Astrocyte of the spinal cord (primary cell): Measurements from ENCODE around the gene BTBD9.

Experiments used
- DNase-seq: peaks from one replicate; pipeline ENCODE4 v3.0.0; 2011; ENCODE audit warnings: low read depth, low spot score
- H3K4me3 ChIP-seq: 2 replicates; pipeline ENCODE4 v1.5.1; 2011; ENCODE audit warnings: low read depth, mild to moderate bottlenecking, low read length, moderate library complexity
- in situ Hi-C: cut with HindIII; loops from 2 replicates; pipeline ENCODE4 v1.10.0; 2017; ENCODE audit warnings: low sequenced_read_pairs
- TF ChIP-seq, protein P1 (sequence below): IDR thresholded peaks from 2 replicates; pipeline ENCODE4 v1.5.1; 2012; ENCODE audit warnings: low read depth, mild to moderate bottlenecking, low read length, inconsistent platforms

The BTBD9 gene

DNA sequence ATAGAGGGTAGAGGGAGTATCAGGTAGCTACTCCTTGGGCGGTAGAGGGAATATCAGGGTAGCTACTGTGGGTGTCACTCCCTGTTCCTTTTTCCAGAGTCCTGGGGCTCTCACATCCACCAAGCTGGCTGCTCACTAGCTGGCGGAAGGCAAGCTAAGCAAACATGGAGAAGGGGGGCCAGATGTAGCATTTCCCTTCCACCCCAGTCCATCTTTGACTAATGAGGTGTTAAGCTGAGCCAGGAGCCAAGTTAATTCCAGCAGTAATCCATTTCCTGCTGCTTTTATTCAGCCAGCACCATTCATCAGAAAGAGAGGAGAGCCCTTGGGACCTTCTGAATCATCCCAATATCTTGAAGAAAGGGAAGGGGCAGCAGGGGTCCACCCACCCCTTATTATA lies 490.2 kb downstream of the BTBD9 start:
- TF ChIP-seq, protein P1, sequence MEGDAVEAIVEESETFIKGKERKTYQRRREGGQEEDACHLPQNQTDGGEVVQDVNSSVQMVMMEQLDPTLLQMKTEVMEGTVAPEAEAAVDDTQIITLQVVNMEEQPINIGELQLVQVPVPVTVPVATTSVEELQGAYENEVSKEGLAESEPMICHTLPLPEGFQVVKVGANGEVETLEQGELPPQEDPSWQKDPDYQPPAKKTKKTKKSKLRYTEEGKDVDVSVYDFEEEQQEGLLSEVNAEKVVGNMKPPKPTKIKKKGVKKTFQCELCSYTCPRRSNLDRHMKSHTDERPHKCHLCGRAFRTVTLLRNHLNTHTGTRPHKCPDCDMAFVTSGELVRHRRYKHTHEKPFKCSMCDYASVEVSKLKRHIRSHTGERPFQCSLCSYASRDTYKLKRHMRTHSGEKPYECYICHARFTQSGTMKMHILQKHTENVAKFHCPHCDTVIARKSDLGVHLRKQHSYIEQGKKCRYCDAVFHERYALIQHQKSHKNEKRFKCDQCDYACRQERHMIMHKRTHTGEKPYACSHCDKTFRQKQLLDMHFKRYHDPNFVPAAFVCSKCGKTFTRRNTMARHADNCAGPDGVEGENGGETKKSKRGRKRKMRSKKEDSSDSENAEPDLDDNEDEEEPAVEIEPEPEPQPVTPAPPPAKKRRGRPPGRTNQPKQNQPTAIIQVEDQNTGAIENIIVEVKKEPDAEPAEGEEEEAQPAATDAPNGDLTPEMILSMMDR, result no peak
- in situ Hi-C loops, result no loop called here
- no peak overlapping the region for H3K4me3 ChIP-seq
- DNase-seq, result no peak

DNA sequence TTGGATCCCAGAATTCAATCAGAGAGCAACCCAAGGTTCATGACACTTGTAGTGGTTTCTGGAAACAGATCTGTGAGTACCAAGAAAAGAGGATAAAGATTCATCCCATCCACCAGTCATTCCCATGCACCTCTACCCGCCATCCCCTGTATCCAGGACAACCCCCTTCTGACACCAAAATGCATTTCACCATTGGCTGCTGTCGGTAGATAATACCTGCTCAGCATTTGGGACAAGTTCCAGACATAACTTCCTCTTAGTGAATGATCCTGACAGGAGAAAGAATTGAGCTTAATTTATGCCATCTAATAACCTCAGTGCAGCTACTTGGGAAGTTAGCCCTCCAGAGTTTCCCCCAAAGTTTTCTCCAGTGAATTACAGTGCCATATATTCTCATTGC lies 491.1 kb downstream of the BTBD9 start:
- no peak overlapping the region for H3K4me3 ChIP-seq
- DNase-seq, result no peak
- in situ Hi-C loops, result no loop called here
- TF ChIP-seq, protein P1, result no peak

DNA sequence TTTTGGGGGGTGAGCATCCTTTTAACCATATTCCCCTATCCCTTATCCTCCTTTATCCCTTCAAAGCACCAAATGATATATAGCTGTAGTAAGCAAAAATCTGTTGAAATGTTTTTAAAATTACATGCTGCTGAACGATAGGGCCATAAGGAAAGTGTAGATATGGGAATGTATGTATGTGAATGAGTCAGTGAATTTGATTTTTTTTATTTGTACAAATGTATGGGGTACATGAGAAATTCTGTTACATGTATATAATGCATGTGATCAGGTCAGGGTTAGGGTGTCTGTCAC lies 493.0 kb downstream of the BTBD9 start:
- DNase-seq, result no peak
- H3K4me3 ChIP-seq, result no peak overlapping the region
- TF ChIP-seq, protein P1, result no peak
- in situ Hi-C loops, result no loop called here

DNA sequence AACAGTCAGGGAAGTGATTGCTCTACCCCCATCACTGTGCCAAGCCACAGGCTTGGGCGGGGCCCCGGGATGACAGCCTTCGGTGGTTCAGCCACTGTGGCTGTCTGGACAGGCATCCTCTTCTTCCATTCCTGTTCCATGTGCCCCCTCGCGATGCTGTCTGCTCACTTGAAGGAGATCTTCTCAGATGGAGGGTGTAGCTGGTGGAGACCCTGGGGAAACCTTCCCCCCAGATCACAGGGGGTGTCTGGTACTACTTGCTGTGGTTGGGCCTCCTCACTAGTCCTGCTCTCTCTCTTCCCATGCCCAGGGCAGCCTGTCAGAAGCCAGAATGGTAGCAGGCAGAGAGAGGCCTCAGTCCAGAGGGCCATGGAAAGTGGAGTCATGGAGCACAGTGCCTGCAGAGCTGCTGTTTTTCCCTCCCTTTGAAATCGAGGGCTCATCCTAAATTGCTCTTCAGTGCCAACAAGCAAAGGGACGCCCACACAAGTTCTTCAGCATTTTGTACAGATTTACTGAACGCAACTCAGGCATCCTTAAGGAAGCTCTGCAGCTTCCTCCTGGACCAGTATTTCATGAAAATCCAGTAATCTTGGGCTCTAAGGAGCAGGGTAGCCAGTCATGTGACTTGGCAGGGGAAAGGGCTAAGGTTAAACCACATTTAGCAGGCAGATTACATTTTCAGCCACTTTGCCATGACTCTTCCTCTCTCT lies 493.6 kb downstream of the BTBD9 start:
- in situ Hi-C loops, result no loop called here
- no peak overlapping the region for H3K4me3 ChIP-seq
- DNase-seq, result no peak
- TF ChIP-seq, protein P1, result no peak

DNA sequence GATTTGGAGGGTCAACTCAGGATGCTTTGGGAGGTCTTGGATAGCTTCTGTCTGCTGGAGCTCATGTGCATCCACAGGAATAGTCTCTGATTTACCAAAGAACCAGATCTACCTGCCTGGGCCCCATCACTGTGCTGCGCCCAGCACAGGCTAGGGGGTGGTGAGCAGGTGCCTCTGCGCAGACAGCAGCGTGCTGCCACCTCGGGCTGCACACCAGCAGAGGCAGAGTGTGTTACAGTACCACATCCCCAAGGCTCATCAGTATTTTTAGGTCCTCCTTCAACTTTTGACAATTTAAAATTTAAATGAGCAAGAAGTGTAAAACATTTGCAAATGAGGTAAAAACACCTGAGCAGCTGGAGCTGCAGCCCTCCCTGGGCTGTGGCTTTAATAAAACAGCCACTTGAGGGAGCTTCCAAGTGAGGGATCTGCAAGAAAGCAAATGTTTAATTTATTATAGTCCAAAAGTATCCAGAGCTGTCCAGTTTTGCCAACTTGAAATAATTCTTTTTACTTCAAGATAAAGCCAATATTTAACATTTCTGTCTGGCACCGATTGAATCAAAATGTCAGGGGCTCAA lies 495.3 kb downstream of the BTBD9 start:
- in situ Hi-C loops, result no loop called here
- TF ChIP-seq, protein P1, result no peak
- DNase-seq, result no peak
- no peak overlapping the region for H3K4me3 ChIP-seq

DNA sequence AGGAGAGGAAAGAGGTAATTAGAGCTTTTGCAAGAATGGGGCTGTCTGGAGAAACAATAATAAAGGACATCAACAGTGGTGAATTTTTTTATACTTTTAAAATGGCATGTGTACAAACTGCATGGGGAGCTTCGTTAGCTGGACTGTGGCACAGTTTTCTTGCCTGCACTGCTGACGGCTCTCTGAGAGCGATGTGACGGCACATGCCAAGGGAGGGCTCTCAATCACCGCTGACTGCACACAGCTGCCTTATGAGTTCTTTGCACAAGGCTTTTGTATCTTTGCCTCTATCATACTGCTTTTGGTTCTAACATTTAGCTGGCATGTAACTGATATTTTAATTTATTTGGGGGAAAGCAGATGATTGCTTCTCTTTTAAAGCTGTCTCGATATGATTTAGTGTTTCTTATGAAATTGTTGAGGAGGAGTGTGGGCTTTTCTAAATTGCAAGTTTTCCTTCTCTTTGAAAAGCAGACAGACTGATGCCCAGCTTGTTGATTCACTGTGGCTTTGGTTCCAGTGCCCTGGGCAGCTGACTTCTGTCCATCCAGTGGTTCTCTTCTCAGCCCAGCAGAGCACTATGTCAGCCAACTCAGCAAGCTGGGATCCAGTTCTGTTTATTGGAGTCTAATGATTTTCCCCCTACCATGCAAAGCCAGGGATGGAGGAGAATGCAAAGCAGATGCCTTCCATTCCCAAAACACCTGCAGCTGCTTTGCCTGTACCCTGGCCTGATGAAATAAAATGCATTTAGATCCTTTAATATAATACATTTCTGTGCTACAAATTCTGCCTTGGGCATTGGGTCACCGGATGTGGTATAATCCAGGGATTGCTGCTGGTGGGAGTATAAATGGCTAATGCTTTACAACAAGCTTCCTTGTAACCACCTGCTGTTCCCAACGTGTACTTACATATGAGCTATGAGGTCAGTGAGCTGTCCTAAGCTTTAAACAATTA lies 496.3 kb downstream of the BTBD9 start:
- no peak overlapping the region for H3K4me3 ChIP-seq
- DNase-seq, result no peak
- in situ Hi-C loops, result no loop called here
- TF ChIP-seq, protein P1, result no peak
